Ovary (tissue), 10 donors: ENCODE measurements around the gene TBCD. TPM values are rescaled to one million over a fixed set of nuclear protein-coding genes. Genes with fewer than 3 reads are reported as not detected.
A peak's percentile ranks its signal among the peaks of the same experiment; 100 is the strongest.

Source experiments
- DNase-seq, 5 donors: peaks; one replicate each; pipeline ENCODE4 v3.0.0-alpha.2; 2019 to 2020
- H3K27ac ChIP-seq, 2 donors: fragments of 200-600 bp; one replicate each; pipeline versions ENCODE4 v1.5.1 to v1.8.0; 2019 to 2022
- H3K27me3 ChIP-seq: fragments of 200-600 bp; one replicate; pipeline ENCODE4 v1.8.0; 2022
- H3K36me3 ChIP-seq: fragments of 200-600 bp; sonication (generic); one replicate; pipeline ENCODE4 v1.5.1; 2019
- H3K4me1 ChIP-seq: one replicate; pipeline ENCODE4 v1.8.1; 2013; ENCODE audit warnings: mild to moderate bottlenecking, moderate library complexity; ENCODE audit not compliant: insufficient read depth
- H3K4me3 ChIP-seq: fragments of 200-600 bp; sonication (generic); one replicate; pipeline ENCODE4 v1.5.1; 2017
- H3K9me3 ChIP-seq, 2 donors: fragments of 200-600 bp in 1 of 2; sonication (generic) in 1 of 2; one replicate each; pipeline versions ENCODE4 v1.5.1 to v1.8.1; 2013 to 2019; ENCODE audit warnings: mild to moderate bottlenecking in 1 of 2, moderate library complexity in 1 of 2
- EP300 ChIP-seq: sonication (generic); formaldehyde crosslinking; IDR thresholded peaks from one replicate; pipeline ENCODE4 v1.6.1; 2017; ENCODE audit warnings: antibody characterized with exemption
- POLR2A ChIP-seq: fragments of 450-650 bp; IDR thresholded peaks from one replicate; pipeline ENCODE4 v1.6.1; 2017; ENCODE audit warnings: antibody characterized with exemption, mild to moderate bottlenecking, moderate library complexity
- WGBS, 3 donors: extraction: QIAGEN DNeasy Blood & Tissue Kit in 1 of 3; methylation state at CpG; one replicate each; pipeline versions ENCODE4 v1.1.5 to v1.1.7; 2013 to 2017; 5-methylcytosine and 5-hydroxymethylcytosine counted together
- intact Hi-C, 4 donors: fragments of 100-400 bp; cut with DNase I; formaldehyde crosslinking; loops; one replicate each; pipeline versions ENCODE4 v1.11.0 to v1.15.1; 2022 to 2023
- long read RNA-seq, 3 donors: library from polyadenylated mRNA in 2 of 3; unstranded in 2 of 3; transcript quantifications; one replicate each; pipeline ENCODE4 v2.0.0 and lab custom pipeline, GENCODE V29; 2021 to 2026
- polyA plus RNA-seq, 2 donors: library from polyadenylated mRNA; stranded (reverse); fragments of 200-250 nt in 1 of 2; fragments of 350-450 nt in 1 of 2; fragmentation: Illumina TruSeq in 1 of 2; extraction: RNeasy Lipid Tissue Mini Kit (QIAGEN cat#74804) in 1 of 2; gene quantifications; one replicate each; pipeline ENCODE4 v1.2.3, GENCODE V29; 2013 to 2014
- total RNA-seq, 7 donors: library from RNA; depleted of rRNA in 2 of 7; stranded (reverse); fragments of >200 nt in 2 of 7; fragmentation: NEBNext Ultra II Directional in 3 of 7; extraction: Animal tissue kit (Norgen Biotek cat#: 25700) in 3 of 7; gene quantifications; one replicate each; pipeline versions ENCODE4 v1.1.0 to v1.2.4, GENCODE V29; 2016 to 2023
- TF ChIP-seq, protein P1 (sequence below), 3 donors: fragments of 450-650 bp in 2 of 3; fragments of 200-600 bp in 1 of 3; IDR thresholded peaks; one replicate each; pipeline versions ENCODE4 v1.5.1 to v1.8.0; 2016 to 2022; ENCODE audit warnings: antibody characterized with exemption in 3 of 3, mild to moderate bottlenecking in 1 of 3
- donor health status: DM: no; HTN: no; CAD: no; lungs with moderate emphysema.
- donor health status: DM: no; HTN: no; CAD: no.
- donor health status: Bipolar disorder and iron deficiency.
- donor health status: DM: yes; HTN: yes; CAD: no.
- donor health status: DM: no; HTN: no; CAD: no.
- donor health status: DM: yes; HTN: yes; CAD: no.

The TBCD gene
- total RNA-seq (10 to 100 TPM; 44.4 to 88.3 (median 71.4) TPM), polyA plus RNA-seq (10 to 100 TPM; 29.2 to 55.9 TPM)
- long read RNA-seq, donor 1, partial matches to known transcripts: 17 of 29 reads
- long read RNA-seq, donor 1, other reads (novel, unspliced or antisense): 10 of 29 reads
- long read RNA-seq, donor 2, full-length matches to known transcripts: 20 of 45 reads
- long read RNA-seq, donor 2, partial matches to known transcripts: 25 of 45 reads
- long read RNA-seq, donor 2, other reads (novel, unspliced or antisense): 0 of 45 reads
- long read RNA-seq, donor 3, full-length matches to known transcripts: 11 of 53 reads
- long read RNA-seq, donor 3, partial matches to known transcripts: 16 of 53 reads
- long read RNA-seq, donor 3, other reads (novel, unspliced or antisense): 26 of 53 reads

- no peaks in the 10 kb centered on the region for H3K9me3 ChIP-seq
- peak; percentile 34 for TF ChIP-seq EP300
- TF ChIP-seq, protein P1, sequence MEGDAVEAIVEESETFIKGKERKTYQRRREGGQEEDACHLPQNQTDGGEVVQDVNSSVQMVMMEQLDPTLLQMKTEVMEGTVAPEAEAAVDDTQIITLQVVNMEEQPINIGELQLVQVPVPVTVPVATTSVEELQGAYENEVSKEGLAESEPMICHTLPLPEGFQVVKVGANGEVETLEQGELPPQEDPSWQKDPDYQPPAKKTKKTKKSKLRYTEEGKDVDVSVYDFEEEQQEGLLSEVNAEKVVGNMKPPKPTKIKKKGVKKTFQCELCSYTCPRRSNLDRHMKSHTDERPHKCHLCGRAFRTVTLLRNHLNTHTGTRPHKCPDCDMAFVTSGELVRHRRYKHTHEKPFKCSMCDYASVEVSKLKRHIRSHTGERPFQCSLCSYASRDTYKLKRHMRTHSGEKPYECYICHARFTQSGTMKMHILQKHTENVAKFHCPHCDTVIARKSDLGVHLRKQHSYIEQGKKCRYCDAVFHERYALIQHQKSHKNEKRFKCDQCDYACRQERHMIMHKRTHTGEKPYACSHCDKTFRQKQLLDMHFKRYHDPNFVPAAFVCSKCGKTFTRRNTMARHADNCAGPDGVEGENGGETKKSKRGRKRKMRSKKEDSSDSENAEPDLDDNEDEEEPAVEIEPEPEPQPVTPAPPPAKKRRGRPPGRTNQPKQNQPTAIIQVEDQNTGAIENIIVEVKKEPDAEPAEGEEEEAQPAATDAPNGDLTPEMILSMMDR (IDR thresholded peaks at IDR 0.05): no peak
- peak; percentile 44 for TF ChIP-seq POLR2A
- peak within 1 kb of the TSS; percentile 84 to 90 for H3K27ac ChIP-seq
- peaks cover 10% of the 10 kb centered on the region for H3K4me1 ChIP-seq
- 1% methylated on average over 39 to 107 of the region's 114 CpGs for whole genome bisulfite sequencing, 3 donors
- no peaks in the 10 kb centered on the region for H3K36me3 ChIP-seq
- peak; percentile 91 to 97 (median 94) for DNase-seq
- peak within 1 kb of the TSS; percentile 90 for H3K4me3 ChIP-seq
- intact Hi-C loops: no loop called here
- H3K27me3 ChIP-seq: no peaks in the 10 kb centered on the region
Measured at GRCh38 chr17:82751571-82752370, at the start of gene TBCD. TBCD (plus strand) TSS chr17:82752065; CDS start chr17:82752194, 129 bp downstream.

- Histone ChIP-seq H3K9me3 (no peaks in the 10 kb centered on the region), H3K27me3 (no peaks in the 10 kb centered on the region), H3K4me1 (peaks cover 14% of the 10 kb centered on the region), H3K36me3 (no peaks in the 10 kb centered on the region), H3K27ac (no peak overlapping the region), H3K4me3 (no peak overlapping the region)
- DNase-seq: no peak
- intact Hi-C loops: no loop called here
- TF ChIP-seq POLR2A (no peak), EP300 (no peak)
- TF ChIP-seq, protein P1 (IDR thresholded peaks at IDR 0.05): no peak
- WGBS, 3 donors: 11 to 35% (median 17%) methylated on average over 17 to 20 of the region's 20 CpGs
Measured at GRCh38 chr17:82702231-82702927, 49.5 kb upstream of the TBCD start.

DNA sequence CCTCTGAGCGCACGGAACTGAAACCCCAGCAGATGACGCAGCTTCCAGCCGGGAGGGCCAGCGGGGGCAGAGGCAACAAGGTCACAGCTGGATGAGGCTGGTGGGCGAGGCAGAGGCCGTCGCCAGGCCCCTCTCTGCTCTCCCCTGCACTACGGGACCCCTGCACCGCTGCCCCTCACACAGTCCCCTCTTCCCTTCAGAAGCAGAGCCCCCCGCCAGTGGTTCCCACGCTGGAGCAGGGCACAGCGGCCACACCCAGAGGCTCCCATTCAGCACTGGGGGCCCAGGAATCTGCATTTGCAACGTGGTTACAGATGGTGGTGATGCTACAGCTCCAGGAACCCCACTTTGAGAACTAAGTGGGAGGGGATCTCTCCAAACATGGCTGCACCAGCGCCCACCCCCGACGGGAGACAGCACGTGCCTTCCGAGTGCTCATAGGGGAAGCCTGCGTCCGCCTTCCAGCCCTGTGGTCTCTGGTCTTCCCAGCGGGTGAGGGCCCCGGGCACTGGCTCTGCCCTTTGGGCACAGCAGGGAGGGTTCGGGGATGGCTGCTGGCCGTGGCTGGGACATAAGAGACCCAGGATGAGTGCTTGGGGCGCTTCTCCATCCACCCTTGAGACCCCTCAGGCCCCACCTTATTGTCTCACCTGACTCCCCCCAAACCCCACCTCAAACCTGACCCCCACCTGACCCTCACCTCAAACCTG is 48.7 kb upstream of the TBCD start:
- intact Hi-C loops: no loop called here
- H3K27ac ChIP-seq: no peak overlapping the region
- H3K27me3 ChIP-seq: no peaks in the 10 kb centered on the region
- 53 to 71% (median 54%) methylated on average over 26 of the region's 26 CpGs for WGBS, 3 donors
- no peak for TF ChIP-seq EP300
- TF ChIP-seq, protein P1 (IDR thresholded peaks at IDR 0.05): no peak
- no peak for TF ChIP-seq POLR2A
- no peaks in the 10 kb centered on the region for H3K36me3 ChIP-seq
- no peak overlapping the region for H3K4me3 ChIP-seq
- DNase-seq: no peak
- H3K4me1 ChIP-seq: peaks cover 13% of the 10 kb centered on the region
- H3K9me3 ChIP-seq: no peaks in the 10 kb centered on the region
